MM.1S (cell line): ENCODE measurements around the gene GUCY1A2.

Experiments used
- DNase-seq: peaks from one replicate; pipeline ENCODE4 v3.0.0-alpha.2; 2015
- H2AFZ ChIP-seq: fragments of 300-600 bp; sonication (generic); 2 replicates; pipeline ENCODE4 v1.6.0; 2016; ENCODE audit warnings: antibody characterized with exemption, low read length
- H3F3A ChIP-seq: fragments of 300-600 bp; sonication (generic); 2 replicates; pipeline ENCODE4 v1.6.1; 2016; ENCODE audit warnings: mild to moderate bottlenecking, antibody characterized with exemption, low read length, moderate library complexity, mixed read lengths; ENCODE audit not compliant: insufficient read depth
- H3K27ac ChIP-seq: fragments of 300-600 bp; sonication (generic); 2 replicates; pipeline ENCODE4 v1.5.1; 2016; ENCODE audit warnings: mild to moderate bottlenecking, low read length
- H3K27me3 ChIP-seq: fragments of 300-600 bp; sonication (generic); replicated peaks from 2 replicates; pipeline ENCODE4 v1.6.0; 2016; ENCODE audit warnings: low read length; ENCODE audit not compliant: insufficient read depth
- H3K36me3 ChIP-seq: fragments of 300-600 bp; sonication (generic); replicated peaks from 2 replicates; pipeline ENCODE4 v1.6.1; 2016; ENCODE audit warnings: mild to moderate bottlenecking, low read length, mixed read lengths; ENCODE audit not compliant: insufficient read depth
- H3K4me1 ChIP-seq: fragments of 300-600 bp; sonication (generic); 2 replicates; pipeline ENCODE4 v1.6.1; 2016; ENCODE audit warnings: low read length, mixed read lengths
- H3K4me2 ChIP-seq: fragments of 300-600 bp; sonication (generic); 2 replicates; pipeline ENCODE4 v1.6.0; 2016; ENCODE audit warnings: low read depth, low read length
- H3K4me3 ChIP-seq: fragments of 300-600 bp; sonication (generic); 2 replicates; pipeline ENCODE4 v1.5.1; 2016; ENCODE audit warnings: low read length, mixed read lengths
- H3K79me2 ChIP-seq: fragments of 300-600 bp; sonication (generic); 2 replicates; pipeline ENCODE4 v1.6.1; 2016; ENCODE audit warnings: mixed run types, low read length, mixed read lengths
- H3K9ac ChIP-seq: fragments of 300-600 bp; sonication (generic); 2 replicates; pipeline ENCODE4 v1.6.1; 2016; ENCODE audit warnings: low read length, mixed read lengths
- H3K9me2 ChIP-seq: fragments of 300-600 bp; sonication (generic); replicated peaks from 2 replicates; pipeline ENCODE4 v1.6.1; 2016; ENCODE audit warnings: mild to moderate bottlenecking, low read length, mixed read lengths; ENCODE audit not compliant: insufficient read depth
- H3K9me3 ChIP-seq: fragments of 300-600 bp; sonication (generic); replicated peaks from 2 replicates; pipeline ENCODE4 v1.6.1; 2016; ENCODE audit warnings: mild to moderate bottlenecking, low read length, mixed read lengths; ENCODE audit not compliant: insufficient read depth
- H4K20me1 ChIP-seq: fragments of 300-600 bp; sonication (generic); 2 replicates; pipeline ENCODE4 v1.6.1; 2016; ENCODE audit warnings: mild to moderate bottlenecking, low read length, moderate library complexity, mixed read lengths; ENCODE audit not compliant: insufficient read depth
- EZH2 ChIP-seq: fragments of 300-600 bp; sonication (generic); optimal IDR thresholded peaks from 2 replicates; pipeline ENCODE3; 2017; ENCODE audit warnings: low read depth, mild to moderate bottlenecking, antibody characterized with exemption, low read length, mixed read lengths
- EZH2phosphoT487 ChIP-seq: fragments of 300-600 bp; sonication (generic); IDR thresholded peaks from 2 replicates; pipeline ENCODE4 v1.6.1; 2018; ENCODE audit warnings: antibody characterized with exemption, low read length
- TF ChIP-seq, protein P1 (sequence below): fragments of 300-600 bp; sonication (generic); IDR thresholded peaks from 2 replicates; pipeline ENCODE4 v1.5.1; 2016; ENCODE audit warnings: antibody characterized with exemption, low read length, mixed read lengths

GUCY1A2 gene

GRCh38 chr11:106961518-106961917 lies 56.8 kb downstream of the GUCY1A2 start:
- no peaks in the 10 kb centered on the region for H3F3A ChIP-seq
- no peaks in the 10 kb centered on the region for H3K9me2 ChIP-seq
- H3K27ac ChIP-seq: no peak overlapping the region
- no peak for DNase-seq
- H3K27me3 ChIP-seq: no peaks in the 10 kb centered on the region
- H3K36me3 ChIP-seq: no peaks in the 10 kb centered on the region
- no peaks in the 10 kb centered on the region for H3K9me3 ChIP-seq
- no peaks in the 10 kb centered on the region for H4K20me1 ChIP-seq
- H3K9ac ChIP-seq: no peak overlapping the region
- H3K4me2 ChIP-seq: no peak overlapping the region
- H2AFZ ChIP-seq: no peak overlapping the region
- no peak for TF ChIP-seq EZH2
- TF ChIP-seq, protein P1, sequence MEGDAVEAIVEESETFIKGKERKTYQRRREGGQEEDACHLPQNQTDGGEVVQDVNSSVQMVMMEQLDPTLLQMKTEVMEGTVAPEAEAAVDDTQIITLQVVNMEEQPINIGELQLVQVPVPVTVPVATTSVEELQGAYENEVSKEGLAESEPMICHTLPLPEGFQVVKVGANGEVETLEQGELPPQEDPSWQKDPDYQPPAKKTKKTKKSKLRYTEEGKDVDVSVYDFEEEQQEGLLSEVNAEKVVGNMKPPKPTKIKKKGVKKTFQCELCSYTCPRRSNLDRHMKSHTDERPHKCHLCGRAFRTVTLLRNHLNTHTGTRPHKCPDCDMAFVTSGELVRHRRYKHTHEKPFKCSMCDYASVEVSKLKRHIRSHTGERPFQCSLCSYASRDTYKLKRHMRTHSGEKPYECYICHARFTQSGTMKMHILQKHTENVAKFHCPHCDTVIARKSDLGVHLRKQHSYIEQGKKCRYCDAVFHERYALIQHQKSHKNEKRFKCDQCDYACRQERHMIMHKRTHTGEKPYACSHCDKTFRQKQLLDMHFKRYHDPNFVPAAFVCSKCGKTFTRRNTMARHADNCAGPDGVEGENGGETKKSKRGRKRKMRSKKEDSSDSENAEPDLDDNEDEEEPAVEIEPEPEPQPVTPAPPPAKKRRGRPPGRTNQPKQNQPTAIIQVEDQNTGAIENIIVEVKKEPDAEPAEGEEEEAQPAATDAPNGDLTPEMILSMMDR: no peak
- TF ChIP-seq EZH2phosphoT487: no peak
- H3K4me3 ChIP-seq: no peak overlapping the region
- no peaks in the 10 kb centered on the region for H3K79me2 ChIP-seq
- H3K4me1 ChIP-seq: no peaks in the 10 kb centered on the region

DNA sequence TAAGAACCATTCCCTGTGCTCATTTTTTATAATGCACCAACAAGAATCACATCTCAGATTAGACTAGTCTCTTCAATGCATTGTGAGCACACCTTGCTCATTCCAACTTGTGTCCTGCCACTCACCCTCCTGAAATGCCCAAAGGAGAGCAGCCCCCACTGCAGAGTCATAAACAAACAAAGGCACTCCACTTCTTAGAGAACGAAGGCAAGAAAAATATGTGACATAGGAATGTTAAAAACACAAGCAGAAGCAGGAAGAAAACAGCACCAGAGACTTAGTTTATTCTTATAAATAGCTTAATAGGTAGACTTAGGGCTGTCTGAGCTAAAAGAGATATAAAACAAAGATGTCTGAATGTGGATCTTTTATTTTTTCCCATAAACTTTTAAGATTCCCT lies 57.2 kb downstream of the GUCY1A2 start:
- DNase-seq: no peak
- Histone ChIP-seq H3K4me1 (no peaks in the 10 kb centered on the region), H2AFZ (no peak overlapping the region), H3F3A (no peaks in the 10 kb centered on the region), H3K27ac (no peak overlapping the region), H3K9me3 (no peaks in the 10 kb centered on the region), H3K9ac (no peak overlapping the region), H3K36me3 (no peaks in the 10 kb centered on the region), H4K20me1 (no peaks in the 10 kb centered on the region), H3K27me3 (no peaks in the 10 kb centered on the region), H3K4me2 (no peak overlapping the region), H3K79me2 (no peaks in the 10 kb centered on the region), H3K4me3 (no peak overlapping the region), H3K9me2 (no peaks in the 10 kb centered on the region)
- TF ChIP-seq, protein P1: no peak
- TF ChIP-seq EZH2: no peak
- no peak for TF ChIP-seq EZH2phosphoT487

DNA sequence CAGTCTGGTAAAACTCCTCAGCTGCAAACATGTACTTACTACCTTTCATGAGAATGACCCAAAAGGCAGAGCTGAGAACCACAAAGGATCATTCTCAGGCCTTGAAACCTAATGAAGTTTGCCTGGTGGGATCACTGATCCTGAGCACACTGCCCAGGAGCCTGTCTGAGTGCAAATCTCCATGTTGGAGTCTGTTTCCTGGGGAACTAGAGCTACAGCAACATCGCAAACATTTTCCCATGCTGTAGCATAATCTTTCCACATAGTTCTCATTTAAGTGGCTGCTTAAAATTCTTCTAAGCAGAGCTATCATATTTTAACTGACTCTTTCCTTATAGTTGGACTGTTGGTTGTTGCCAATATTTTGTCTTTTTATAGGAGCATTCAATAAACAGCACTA lies 58.5 kb downstream of the GUCY1A2 start:
- H3K4me1 ChIP-seq: no peaks in the 10 kb centered on the region
- no peaks in the 10 kb centered on the region for H3F3A ChIP-seq

More for the DNA sequence above, 58.5 kb downstream of the GUCY1A2 start:
- TF ChIP-seq EZH2 (no peak), EZH2phosphoT487 (no peak)
- TF ChIP-seq, protein P1: no peak
- H4K20me1 ChIP-seq: no peaks in the 10 kb centered on the region
- H3K4me3 ChIP-seq: no peak overlapping the region
- no peak overlapping the region for H3K27ac ChIP-seq
- no peaks in the 10 kb centered on the region for H3K36me3 ChIP-seq
- H3K79me2 ChIP-seq: no peaks in the 10 kb centered on the region
- no peaks in the 10 kb centered on the region for H3K9me2 ChIP-seq
- no peak for DNase-seq
- no peak overlapping the region for H3K4me2 ChIP-seq
- H3K27me3 ChIP-seq: no peaks in the 10 kb centered on the region
- no peak overlapping the region for H2AFZ ChIP-seq
- H3K9ac ChIP-seq: no peak overlapping the region
- H3K9me3 ChIP-seq: no peaks in the 10 kb centered on the region
